Liver (tissue), 3 donors: ENCODE results near the gene AHRR.

ENCODE experiments used
- CTCF ChIP-seq: fragments of 150-350 bp; IDR thresholded peaks from 2 replicates; pipeline ENCODE4 v1.5.1; 2017; ENCODE audit warnings: improper control_type of control experiment, low read depth, low read length; ENCODE audit not compliant: missing input control
- EGR1 ChIP-seq, 2 donors: IDR thresholded peaks; 2 replicates each; pipeline ENCODE4 v1.6.1; 2016 to 2018; ENCODE audit warnings: antibody characterized with exemption in 2 of 2, low read depth in 2 of 2
- FOXA1 ChIP-seq: IDR thresholded peaks from 2 replicates; pipeline ENCODE4 v1.6.1; 2016; ENCODE audit warnings: antibody characterized with exemption
- MAX ChIP-seq: IDR thresholded peaks from 2 replicates; pipeline ENCODE4 v1.6.1; 2016; ENCODE audit warnings: antibody characterized with exemption
- RXRA ChIP-seq, 2 donors: IDR thresholded peaks; 2 replicates each; pipeline ENCODE4 v1.6.1; 2017 to 2018; ENCODE audit warnings: antibody characterized with exemption in 2 of 2, mild to moderate bottlenecking in 1 of 2
- YY1 ChIP-seq: IDR thresholded peaks from 2 replicates; pipeline ENCODE4 v1.6.1; 2016; ENCODE audit warnings: antibody characterized with exemption, mild to moderate bottlenecking
- donor health status: healthy.
- donor health status: healthy.

- TF ChIP-seq FOXA1 = no peak
- no peak for TF ChIP-seq CTCF
- TF ChIP-seq YY1 = no peak
- no peak for TF ChIP-seq EGR1 (IDR thresholded peaks at IDR 0.05; ENCODE audit: low read depth in 2 of 2)
- TF ChIP-seq MAX = no peak
- TF ChIP-seq RXRA (IDR thresholded peaks at IDR 0.05) = no peak
These were observed 55.9 kb downstream of the AHRR start for GRCh38 chr5:377326-377981.
